ENCODE results near the gene TMEM270. TPM values are rescaled to one million over a fixed set of nuclear protein-coding genes. Genes with fewer than 3 reads are reported as not detected.
A peak's percentile ranks its signal among the peaks of the same experiment; 100 is the strongest.
"Not testable (repeated sequence)": the region's sequence is repeated elsewhere in the genome, so short reads cannot be mapped to it uniquely, and the experiment has no call there.

Gene TMEM270
- total RNA-seq, 1 donor from 2014 or later: not detected

DNA sequence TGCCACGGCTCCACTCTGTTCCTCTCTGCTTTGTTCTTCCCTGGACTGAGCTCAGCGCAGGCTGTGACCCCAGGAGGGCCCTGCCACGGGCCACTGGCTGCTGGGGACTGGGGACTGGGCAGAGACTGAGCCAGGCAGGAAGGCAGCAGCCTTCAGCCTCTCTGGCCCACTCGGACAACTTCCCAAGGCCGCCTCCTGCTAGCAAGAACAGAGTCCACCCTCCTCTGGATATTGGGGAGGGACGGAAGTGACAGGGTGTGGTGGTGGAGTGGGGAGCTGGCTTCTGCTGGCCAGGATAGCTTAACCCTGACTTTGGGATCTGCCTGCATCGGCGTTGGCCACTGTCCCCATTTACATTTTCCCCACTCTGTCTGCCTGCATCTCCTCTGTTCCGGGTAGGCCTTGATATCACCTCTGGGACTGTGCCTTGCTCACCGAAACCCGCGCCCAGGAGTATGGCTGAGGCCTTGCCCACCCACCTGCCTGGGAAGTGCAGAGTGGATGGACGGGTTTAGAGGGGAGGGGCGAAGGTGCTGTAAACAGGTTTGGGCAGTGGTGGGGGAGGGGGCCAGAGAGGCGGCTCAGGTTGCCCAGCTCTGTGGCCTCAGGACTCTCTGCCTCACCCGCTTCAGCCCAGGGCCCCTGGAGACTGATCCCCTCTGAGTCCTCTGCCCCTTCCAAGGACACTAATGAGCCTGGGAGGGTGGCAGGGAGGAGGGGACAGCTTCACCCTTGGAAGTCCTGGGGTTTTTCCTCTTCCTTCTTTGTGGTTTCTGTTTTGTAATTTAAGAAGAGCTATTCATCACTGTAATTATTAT lies 28.9 kb upstream of the TMEM270 start:
- DNase-seq (ENCODE audit: low read depth): no peak

DNA sequence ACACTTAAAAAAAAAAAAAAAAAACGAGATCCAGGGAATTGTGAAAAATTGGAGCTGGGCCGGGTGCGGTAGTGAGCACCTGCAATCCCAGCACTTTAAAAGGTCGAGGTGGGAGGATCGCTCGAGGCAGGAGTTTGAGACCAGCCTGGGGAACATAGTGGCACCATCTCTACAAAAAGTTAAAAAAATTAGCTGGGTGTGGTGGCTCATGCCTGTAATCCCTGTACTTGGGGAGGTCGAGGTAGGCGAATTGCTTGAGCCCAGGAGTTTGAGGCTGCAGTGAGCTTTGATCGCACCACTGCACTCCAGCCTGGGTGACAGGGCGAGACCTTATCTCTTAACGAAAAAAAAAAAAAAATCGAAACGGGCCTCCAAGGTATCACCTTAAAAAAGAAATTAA lies 28.2 kb upstream of the TMEM270 start:
- DNase-seq (ENCODE audit: low read depth): no peak

DNA sequence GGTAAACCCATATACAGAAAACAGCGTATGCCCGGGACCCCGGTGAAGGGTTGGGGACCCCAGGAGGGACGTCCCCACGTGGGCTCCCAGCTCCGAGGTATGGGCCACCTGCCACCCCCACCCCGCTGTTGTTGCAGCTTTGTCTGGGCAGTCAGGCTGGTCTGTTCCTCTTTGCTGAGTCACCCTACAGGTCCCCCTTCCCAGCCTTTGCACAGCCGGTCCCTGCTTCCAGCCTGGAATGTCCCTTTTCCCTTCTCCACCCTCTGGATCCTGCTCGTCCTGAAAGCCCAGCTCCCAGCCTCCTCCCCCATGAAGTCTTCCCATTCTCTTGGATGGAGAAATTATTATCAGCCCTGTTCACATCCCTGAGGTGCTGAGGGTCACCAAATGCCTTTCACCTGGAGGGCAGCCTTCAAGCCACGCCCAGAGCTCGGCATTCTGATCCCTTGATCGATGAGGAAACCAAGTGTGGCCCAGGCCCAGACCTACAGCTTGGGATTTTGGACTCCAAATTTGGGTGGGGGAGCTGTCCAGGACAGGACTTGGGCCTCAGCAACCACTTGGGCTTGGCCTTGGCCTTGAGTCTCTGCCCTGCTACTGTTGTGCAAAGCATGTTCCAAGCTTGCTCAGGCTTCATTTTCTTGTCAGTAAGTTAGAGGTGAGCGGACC lies 27.6 kb upstream of the TMEM270 start:
- no peak for DNase-seq (ENCODE audit: low read depth)

DNA sequence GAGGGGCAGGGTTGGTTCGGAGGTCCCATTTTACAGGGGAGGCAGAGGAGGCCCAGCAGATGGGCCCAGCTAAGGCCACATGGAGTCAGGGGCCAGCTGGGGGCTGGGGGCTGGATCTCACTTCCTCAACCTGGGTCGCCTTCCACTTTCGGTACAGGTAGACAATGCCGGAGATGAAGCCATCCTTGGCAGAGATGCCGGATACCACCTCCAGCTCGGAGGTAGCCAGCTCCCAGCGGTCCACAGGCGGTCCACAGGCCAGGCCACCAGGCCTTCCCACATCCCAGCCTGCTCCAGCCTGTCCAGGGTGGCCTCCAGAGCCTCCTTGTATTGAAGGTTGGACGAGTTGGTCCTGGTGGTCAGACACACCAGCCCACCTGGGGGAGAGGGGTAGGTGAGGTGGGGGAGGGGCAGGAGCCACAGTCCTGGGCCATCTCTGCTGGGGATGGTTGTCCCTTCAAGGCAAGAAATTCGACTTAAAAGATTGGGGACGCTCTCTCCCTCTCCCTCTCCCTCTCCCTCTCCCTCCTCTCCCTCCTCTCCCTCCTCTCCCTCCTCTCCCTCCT lies 26.2 kb upstream of the TMEM270 start:
- no peak for DNase-seq (ENCODE audit: low read depth)

DNA sequence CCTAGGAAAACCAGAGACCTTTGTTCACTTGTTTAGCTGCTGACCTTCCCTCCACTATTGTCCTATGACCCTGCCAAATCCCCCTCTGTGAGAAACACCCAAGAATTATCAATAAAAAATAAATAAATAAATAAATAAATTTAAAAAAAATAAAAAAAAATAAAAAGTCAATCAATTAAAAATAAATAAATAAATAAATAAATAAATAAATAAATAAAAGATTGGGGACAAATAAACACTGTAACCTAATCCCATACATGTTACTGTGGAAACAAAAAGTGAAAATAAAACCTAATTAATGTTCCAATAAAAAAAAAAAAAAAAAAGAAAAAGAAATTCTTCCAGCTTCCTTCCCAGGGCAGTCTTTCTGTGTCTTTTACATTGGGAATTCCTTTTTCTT lies 23.8 kb upstream of the TMEM270 start:
- DNase-seq (ENCODE audit: low read depth): not testable (repeated sequence)

DNA sequence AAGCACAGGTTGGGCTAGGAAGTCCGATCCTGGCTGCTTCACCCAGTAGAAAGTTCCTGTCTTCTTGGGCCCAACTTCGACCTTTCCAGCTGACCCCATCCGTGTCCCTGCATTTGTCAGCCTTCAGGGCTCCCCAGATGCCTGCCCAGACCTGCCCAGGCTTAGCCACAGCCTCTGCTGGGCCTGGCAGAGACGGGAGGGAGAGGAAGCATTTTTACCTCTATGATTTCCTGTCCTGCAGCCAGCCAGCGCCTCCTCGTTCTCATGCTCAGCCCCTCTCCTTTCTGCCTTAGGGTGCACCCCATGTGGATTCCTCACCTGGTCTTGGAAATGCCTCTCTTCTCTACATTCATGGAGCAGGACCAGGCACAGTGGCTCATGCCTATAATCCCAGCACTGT lies 22.3 kb upstream of the TMEM270 start:
- DNase-seq (ENCODE audit: low read depth): no peak

DNA sequence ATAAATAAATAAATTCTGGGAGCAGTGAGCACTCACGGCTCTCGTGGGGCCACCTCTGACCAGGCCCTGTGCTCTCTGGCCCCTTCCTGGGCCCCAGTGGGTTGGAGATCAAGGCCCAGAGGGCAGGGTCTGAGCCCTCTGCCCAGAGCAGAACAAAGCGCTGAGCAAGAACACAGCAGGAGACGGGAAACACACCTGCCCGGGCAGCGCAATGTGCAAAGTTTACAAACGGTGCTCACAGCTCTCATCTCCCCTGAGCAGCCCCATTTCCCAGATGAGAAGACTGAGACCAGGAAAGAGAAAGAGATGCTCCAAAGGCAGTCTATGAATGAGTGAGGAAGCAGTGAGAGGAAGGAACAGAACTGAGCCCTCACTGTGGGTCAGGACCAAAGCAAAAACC lies 21.7 kb upstream of the TMEM270 start:
- DNase-seq (ENCODE audit: low read depth): no peak

DNA sequence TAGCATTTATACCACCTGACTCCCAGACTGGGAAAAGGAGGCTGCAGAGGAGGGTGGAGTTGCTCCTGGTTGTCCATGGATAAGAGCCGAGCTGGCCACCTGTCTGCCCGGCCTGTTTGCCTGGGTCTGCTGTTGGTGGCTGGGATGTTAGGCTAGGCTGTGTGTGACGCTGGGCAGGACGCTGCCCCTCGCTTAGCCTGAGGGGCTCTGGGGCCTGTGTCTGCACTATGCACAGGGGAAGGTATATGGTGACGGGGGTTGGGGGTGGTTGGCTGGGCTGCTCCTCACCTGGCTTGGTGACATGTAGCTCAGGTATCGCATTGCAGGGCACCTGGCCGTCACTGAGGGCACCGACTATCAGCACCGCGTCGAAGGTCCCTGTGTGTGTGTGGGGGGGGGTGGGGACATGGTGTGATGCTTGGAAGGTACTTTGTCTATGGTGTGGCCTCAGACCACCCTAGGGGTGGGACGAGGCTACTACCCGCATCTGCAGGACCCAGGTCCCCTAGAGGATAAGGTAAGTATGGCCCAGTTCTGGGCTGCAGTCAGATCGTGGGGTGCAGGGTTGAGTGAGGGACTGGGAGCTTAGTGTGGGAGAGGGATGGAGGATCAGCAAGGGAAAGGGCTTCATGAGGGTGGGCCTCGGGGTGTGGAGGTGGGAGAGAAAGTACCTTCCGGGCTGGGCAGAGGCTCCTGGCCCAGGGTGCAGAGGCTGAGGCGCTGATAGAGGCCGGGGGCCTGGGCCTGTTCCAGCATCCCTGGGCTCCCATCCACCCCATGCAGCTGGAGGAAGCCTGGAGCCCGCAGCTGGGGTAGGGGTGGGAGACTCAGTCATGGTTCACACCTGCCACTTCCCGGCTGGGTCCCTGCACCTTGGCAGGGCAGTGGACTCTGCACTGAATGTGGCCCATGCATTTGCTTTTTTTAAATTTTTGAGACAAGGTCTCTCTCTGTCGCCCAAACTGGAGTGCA lies 20.9 kb upstream of the TMEM270 start:
- DNase-seq (ENCODE audit: low read depth): no peak

DNA sequence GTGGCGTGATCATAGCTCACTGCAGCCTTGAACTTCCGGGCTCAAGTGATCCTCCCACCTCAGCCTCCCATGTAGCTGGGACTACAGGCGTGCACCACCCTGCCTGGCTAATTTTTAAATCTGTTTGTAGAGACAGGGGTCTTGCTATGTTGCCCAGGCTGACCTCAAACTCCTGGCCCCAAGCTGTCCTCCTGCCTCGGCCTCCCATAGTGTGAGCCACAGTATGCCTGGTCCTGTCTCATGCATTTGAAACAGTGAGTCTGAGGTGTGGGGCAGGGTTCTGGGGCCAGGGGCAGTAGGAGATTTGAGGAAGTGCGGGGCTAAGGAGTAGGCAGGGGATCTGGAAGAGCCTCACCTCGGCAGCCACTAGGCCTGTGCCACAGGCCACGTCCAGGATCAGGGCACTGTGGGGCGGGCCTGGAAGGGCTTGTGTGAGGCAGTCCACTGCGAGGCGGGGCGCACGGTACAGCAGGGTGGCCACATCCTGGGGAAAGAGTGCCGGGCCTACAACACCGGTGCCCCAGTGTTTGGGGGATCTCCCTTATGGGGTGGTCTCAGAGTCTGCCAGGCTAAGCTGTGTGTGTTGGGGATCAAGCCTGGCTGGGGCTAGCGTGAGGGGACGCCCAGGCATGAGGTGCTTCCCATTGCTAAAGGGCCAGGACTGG lies 20.1 kb upstream of the TMEM270 start:
- no peak for DNase-seq (ENCODE audit: low read depth)

DNA sequence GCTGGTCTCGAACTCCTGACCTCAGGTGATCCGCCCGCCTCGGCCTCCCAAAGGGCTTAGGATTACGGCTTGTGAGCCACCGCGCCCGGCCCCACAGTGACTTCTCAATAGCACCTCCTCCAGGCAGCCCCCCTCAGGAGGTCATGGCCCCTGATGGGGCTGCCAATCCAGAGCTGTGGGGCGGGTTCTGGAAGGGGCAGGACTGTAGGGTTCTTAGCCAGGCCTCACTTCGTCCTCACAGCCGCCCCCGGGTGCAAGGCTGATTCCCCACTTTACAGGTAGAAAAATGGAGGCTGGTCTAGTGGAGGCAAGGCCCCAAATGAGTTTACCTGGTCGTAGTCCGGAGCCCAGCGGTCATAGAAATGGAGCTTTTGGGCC lies 19.3 kb upstream of the TMEM270 start:
- DNase-seq (ENCODE audit: low read depth): no peak

DNA sequence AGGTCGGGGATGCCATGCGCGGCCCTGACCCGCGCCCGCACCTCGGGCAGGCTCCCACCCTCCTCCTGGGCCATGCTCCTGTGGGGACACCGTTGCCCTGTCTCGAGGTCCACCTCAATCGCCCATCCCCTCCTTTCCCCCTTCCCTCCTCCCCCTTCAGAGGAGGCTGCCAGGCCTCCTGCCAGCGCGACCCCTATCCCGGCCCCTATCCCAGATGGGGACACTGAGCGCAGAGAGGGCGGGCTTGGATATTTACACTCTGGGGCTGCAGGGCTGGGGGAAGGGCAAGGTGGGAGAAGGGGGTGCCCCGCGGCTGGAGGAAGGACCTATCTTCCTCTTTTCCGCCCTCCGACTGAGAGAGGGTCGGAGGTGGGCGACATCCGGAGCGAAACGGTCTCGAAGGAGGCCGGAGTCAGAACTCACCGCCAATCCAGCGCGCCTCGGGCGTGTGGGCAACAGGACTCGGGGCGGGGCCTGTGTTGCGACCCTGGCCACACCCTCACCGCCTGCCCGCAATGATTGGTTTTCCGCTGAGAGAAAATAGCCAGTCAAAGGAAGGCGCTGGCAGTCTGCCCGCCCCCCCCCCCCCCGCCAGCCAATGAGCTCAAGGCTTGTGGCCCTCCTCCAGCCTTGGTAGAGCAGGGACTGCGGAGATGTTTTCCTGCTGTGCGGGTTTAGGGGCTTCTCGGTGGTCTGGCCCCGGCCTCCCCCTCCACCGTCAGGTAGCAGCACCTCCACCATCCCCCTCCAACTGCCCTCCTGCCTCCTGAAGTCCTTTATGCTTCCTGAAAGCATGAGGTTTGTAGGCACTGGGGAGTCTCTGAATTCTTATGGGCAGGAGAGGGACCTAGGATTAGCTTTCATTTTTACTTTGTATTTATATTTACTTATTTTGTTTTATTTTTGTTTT lies 18.6 kb upstream of the TMEM270 start, which contains the start of gene METTL27:
METTL27 (minus strand) TSS at position 450 of the 910 bp plus-strand sequence; CDS start at position 74, 376 bp downstream.
- DNase-seq (ENCODE audit: low read depth): peak; percentile 95

DNA sequence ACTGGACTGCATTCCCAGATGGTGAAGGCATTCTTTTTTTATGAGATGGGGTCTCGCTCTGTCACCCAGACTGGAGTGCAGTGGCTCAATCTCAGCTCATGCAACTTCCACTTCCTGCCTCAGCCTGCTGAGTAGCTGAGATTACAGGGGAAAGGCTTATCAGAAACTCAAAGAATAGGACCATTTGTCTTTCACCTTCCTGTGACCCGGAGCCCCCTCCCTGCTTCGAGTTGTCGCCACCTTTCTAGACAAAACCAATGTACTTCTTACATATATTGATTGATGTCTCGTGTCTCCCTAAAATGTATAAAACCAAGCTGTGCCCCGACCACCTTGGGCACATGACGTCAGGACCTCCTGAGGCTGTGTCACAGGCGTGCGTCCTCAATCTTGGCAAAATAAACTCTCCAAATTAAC lies 16.8 kb upstream of the TMEM270 start:
- DNase-seq (ENCODE audit: low read depth): no peak

DNA sequence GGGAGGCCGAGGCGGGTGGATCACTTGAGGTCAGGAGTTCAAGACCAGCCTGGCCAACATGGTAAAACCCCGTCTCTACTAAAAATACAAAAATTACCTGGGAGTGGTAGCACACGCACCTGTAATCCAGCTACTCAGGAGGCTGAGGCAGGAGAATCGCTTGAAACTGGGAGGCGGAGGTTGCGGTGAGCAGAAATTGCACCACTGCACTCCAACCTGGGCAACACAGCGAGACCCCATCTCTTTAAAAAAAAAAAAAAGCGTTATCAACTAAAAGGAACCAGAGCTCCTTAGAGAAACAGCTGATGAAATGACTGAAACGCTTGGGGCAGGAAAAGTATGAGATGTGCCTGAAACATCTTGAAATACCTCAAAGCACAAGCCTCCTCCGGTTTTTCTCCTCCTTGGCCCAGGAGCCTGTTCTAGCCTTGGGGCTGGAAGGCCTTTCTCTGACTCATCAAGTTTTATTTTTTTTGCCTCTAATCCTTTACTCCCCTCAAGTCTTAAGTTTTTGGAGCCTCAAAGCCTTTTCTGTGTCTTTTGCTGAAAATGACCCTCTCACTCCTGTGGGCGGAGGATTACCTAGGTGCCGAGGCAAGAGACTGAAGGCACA lies 16.0 kb upstream of the TMEM270 start:
- no peak for DNase-seq (ENCODE audit: low read depth)

DNA sequence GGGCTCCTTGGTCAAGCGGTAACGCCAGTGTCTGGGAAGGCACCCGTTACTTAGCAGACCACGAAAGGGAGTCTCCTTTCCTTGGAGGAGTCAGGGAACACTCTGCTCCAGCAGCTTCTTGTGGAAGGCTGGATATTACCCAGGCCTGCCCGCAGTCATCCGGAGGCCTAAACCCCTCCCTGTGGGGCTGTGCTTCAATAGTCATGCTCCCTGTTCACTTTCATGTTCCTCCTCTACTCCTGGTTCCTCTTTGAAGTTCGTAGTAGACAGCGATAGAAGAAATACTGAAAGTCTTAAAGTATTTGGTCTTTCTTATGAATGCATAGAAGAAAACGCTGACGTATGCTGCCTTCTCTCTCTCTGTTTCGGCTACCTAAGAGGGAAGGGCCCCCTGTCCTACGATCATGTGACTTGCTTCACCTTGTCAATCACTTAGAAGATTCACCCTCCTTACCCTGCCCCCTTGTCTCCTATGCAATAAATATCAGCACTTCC lies 15.2 kb upstream of the TMEM270 start:
- not testable (repeated sequence) for DNase-seq (ENCODE audit: low read depth)

DNA sequence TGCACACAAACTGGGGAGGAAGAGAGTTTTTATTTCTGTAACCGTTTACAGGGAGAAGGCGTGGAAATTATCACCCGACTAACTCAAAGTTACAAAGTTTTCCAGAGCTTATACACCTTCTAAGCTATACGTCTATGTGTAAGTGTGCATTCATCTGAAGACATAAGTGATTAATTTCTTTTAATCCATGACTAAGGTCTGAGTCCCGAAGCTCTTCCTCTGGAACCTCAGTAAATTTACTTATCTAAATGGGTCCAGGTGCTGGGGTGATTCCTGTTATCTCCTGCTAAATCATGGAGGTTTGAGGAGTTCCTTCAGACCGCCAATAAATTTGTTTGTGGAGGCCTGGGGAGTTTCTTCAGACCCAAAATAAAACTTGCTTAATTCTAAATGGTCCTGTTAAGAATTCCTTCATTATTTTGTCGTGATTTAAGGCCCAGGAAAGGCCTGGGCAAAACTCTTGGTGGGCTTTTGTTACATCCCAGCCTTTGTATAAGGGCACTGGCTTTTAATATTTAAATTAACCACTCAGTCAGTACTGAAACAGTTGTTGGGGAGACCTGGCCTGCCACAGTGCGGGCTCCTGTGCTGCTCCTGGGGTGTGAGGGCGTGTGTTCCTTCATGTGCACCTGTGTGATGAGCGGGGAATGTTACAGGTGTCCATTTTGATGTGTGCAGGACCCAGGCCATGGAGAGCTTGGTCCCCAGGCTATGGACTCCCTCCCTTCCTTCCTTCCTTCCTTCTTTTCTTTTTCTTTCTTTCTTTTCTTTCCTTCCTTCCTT lies 12.8 kb upstream of the TMEM270 start:
- DNase-seq (ENCODE audit: low read depth): no peak

DNA sequence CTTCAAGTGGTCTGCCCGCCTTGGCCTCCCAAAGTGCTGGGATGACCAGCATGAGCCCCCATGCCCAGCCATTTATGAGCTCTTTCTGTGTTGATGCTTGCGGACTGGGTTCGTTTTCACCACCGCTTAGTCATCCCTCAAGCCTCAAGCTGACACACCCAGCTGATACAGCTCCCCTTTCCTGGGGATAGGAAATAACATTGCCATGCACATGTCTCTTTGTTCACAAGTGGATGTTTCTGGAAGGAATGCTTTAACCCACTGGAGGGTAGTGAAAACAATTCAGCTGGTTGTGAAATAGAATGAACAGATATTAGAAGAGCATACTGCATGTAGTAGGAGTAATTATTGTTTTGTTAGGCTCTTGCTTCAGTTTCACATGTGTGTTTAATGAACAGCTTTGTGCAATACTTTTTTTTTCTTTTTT lies 10.2 kb upstream of the TMEM270 start:
- DNase-seq (ENCODE audit: low read depth): peak; percentile 96

DNA sequence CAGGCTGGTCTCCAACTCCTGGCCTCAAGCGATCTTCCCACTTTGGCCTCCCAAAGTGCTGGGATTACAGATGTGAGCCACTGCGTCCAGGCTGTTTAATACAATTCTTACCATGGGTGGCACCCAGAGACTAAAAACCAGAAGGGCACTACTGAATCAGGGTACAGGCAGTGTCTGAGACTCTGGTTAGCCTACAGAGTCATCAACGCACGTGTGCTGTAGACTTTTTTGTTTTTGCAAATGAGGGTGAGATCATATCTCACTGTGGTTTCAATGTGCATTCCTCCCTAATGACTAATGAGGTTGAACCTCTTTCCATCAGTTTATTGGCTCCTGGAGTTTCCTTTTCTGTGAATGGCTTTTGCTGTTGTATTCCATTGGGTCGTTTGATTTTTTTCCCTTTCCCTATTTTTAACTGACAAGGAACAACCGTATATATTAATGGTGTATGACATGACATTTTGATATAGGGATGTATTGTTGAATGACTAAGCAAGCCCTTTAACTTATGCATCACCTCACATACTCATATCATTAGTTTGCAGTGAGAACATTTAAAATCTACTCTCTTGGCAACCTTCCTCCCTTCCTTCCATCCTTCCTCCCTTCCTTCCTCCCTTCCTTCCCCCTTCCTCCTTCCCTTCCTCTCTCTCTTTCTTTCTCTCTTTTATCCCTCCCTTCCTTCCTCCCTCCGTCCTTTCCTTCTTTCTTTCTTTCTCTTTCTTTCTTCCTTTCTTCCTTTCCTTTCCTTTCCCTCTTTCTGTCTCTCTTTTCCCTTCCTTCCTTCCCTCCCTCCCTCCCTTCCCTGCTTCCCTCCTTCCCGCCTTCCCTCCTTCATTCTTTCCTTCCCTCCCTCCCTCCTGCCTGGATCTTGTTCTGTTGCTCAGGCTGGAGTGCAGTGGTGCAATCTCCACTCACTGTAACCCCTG lies 9.3 kb upstream of the TMEM270 start:
- peak; percentile 99 for DNase-seq (ENCODE audit: low read depth)

All from myocyte (in vitro differentiated cells).